Epithelial cell of proximal tubule (primary cell): Measurements from ENCODE around the gene COL4A2. TPM values are rescaled to one million over a fixed set of nuclear protein-coding genes. Genes with fewer than 3 reads are reported as not detected.

ENCODE experiments used
- DNase-seq: peaks from one replicate; pipeline ENCODE4 v3.0.0-alpha.2; 2011; ENCODE audit warnings: low read depth
- H3K4me3 ChIP-seq: 2 replicates; pipeline ENCODE4 v1.5.1; 2011; ENCODE audit warnings: low read depth, mild to moderate bottlenecking, low read length
- total RNA-seq: library from RNA; depleted of rRNA; stranded (reverse); fragments of >200 nt; gene quantifications from 2 replicates; pipeline ENCODE4 v1.2.3, GENCODE V29; 2015
- TF ChIP-seq, protein P1 (sequence below): conservative IDR thresholded peaks from 2 replicates; pipeline ENCODE4 v1.5.1; 2012; ENCODE audit warnings: low read depth, mild to moderate bottlenecking, low read length

Gene COL4A2
- total RNA-seq, 1 donor from 2014 or later = 728 TPM

DNA sequence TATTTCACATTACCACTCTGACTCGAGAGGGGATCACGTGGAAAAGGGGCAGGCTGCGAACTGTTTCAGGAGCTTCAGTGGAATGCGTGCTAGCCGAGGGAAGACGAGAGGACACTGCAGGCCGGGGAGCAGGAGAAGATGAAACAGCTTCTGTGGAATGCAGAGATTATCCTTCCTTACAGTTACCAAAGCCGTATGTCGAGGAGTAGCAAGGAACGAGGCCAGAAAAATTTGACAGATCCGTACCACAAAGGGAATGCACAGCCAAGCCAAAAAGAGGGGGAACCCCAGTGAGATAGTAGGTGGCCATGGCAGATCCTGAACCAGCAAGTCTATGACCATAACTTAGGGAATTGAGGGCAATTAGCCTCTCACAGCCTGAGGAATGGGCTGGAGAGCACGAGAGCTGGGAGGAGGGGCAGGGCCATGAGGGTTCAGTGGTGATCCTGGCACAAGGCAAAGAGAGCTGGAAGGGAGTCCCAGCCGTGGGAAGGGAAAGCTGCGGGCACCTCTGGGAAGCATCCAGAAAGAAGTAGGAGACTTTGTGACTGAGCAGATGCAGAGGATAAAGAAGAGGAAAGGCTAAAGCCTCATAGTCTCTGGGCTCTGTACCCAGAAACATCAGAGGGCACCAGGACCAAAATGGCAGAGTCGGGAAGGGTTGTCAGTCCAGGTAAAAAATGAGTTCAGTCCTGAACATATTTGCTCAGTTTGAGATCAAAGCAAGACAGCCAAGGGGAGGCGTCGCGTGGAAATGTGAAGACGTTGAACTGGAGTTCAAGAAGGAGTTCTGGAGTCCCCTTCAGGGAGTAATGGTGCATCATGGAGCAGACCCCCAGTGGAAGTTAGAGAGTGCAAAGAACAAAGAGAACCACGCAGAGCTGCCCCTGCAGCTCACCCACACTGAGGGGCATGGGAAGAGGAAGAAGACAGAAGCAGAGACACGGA lies 5.2 kb upstream of the COL4A2 start:
- TF ChIP-seq, protein P1, sequence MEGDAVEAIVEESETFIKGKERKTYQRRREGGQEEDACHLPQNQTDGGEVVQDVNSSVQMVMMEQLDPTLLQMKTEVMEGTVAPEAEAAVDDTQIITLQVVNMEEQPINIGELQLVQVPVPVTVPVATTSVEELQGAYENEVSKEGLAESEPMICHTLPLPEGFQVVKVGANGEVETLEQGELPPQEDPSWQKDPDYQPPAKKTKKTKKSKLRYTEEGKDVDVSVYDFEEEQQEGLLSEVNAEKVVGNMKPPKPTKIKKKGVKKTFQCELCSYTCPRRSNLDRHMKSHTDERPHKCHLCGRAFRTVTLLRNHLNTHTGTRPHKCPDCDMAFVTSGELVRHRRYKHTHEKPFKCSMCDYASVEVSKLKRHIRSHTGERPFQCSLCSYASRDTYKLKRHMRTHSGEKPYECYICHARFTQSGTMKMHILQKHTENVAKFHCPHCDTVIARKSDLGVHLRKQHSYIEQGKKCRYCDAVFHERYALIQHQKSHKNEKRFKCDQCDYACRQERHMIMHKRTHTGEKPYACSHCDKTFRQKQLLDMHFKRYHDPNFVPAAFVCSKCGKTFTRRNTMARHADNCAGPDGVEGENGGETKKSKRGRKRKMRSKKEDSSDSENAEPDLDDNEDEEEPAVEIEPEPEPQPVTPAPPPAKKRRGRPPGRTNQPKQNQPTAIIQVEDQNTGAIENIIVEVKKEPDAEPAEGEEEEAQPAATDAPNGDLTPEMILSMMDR = no peak
- no peak for DNase-seq
- no peak overlapping the region for H3K4me3 ChIP-seq

DNA sequence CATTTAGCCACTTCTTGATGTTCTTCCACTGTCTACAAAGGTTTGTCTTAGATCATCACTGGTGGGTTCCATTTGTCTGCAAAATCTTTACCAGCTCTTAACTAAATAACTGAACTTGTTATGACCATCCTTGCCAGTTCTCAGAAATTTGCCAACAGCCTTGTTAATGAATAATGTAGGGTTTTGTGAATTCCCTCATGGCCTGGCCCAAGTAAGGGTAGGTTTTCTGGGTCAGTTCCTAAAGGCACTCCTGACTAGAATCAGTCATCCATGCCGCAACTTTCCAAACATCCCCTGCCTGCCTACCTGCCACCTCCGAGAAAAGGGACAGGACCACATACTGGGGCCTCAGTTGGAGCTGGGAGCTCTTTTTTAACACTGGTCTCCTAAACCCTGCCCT lies 4.1 kb upstream of the COL4A2 start:
- TF ChIP-seq, protein P1 = no peak
- peak; percentile 92 for DNase-seq
- H3K4me3 ChIP-seq = no peak overlapping the region

DNA sequence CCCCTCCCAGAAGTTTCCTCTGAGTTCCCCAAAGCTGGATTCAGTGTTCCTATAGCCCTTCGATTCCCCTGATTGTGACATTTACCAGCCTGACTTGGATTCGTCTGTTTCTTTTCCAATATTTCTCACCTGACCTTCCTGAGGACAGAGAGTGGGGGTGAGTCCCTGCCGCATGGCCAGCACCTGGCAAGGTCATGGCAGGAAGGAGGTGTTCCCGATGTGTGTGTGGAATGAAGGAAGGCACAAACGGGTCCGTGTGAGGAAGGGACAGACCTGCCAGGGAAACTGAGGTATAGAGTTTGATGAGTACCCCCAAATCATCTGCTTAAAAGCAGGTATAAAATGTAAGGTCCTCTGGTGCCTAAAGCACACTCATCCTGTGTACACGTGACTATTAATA lies 3.4 kb upstream of the COL4A2 start:
- H3K4me3 ChIP-seq = peak overlapping the region; percentile 10
- TF ChIP-seq, protein P1 = no peak
- no peak for DNase-seq

DNA sequence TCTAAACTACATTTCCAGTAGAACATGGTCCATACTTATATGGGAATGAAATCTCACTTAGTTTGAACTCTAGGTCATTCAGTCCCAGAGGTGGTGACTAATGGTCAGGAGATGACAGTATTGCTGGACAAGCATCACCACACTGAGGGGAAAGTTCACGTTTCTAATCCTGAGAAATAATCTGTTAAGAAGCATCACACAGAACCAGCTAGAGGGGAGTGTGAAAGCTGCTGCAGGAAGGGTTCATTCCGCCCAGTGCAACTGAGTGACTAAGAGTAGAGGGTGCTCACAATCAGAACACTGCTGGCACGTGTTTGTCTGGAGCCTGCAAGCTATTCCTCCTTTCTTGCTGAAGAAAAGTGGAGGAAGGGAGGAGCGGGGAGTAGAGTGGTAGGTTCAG lies 2.8 kb upstream of the COL4A2 start:
- TF ChIP-seq, protein P1 = no peak
- DNase-seq = peak; percentile 92
- H3K4me3 ChIP-seq = peak overlapping the region; percentile 80

DNA sequence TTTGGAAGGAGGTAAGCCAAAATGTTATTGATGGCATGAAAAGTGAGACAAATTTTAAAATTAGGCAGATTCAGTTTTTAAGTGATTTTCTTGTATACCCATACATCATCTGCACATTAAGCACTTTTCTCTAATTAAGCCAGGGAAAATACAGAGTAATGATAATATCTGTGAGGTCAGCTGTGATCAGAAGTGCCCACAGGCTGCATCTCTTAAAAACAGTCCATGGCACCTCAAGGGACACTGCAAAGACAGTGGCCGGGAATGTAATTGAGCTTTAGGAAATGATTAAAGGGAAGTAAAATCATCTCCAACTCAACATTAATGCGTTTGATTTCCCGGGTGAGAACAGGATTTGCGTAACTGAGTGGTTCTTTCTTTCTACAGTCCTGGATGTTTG lies 2.1 kb upstream of the COL4A2 start:
- no peak for DNase-seq
- peak overlapping the region; percentile 80 for H3K4me3 ChIP-seq
- TF ChIP-seq, protein P1 = no peak

DNA sequence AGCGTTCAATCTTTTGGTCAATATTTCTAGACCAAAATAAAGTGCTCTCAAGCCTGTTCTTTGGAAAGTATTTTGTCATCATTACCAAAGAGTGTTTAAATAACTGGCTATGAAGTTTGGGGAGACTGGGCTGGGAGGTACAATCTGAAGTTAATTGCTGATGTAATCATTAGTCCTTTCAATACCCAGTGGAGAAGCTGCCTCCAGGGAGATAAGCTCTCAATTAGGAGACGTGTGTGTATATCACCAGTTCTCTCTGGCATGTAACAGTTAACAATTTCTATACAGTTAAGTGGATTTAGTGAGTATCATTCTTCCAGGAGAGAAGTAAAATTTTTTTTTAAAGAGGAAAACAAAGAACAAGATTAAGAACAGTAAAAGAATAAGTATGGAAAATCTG lies 1.5 kb upstream of the COL4A2 start:
- TF ChIP-seq, protein P1 = no peak
- peak overlapping the region; percentile 80 for H3K4me3 ChIP-seq
- DNase-seq = no peak

DNA sequence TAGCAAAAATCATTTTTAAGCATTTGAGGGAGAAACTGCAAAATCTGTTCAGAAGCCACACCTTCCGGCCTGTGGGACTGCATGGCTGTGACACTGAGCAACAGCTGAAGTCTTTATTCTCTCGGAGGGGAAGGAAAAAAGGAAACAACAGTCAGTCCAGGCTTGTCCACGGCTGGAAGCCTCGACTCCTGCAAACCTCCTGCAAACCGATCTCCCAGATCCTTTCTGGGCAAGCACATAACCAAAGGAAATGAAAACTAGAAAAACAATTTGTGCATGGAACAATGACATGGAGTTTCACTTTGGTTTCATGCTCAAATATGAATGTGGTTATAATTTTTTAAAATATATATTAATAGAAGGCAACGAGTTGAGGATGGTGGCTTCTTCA lies 1.1 kb upstream of the COL4A2 start:
- no peak for DNase-seq
- peak overlapping the region; percentile 80 for H3K4me3 ChIP-seq
- TF ChIP-seq, protein P1 = no peak
